GM23338 (cell line): ENCODE measurements around the gene DCLK1. TPM values are rescaled to one million over a fixed set of nuclear protein-coding genes. Genes with fewer than 3 reads are reported as not detected.

ENCODE experiments used
- ATAC-seq: fragments of 200-7000 bp; cut with Tn5 transposase; 3 replicates; pipeline ENCODE4 v1.9.1; 2020
- DNase-seq: peaks from one replicate; pipeline ENCODE4 v3.0.0-alpha.2; 2015; ENCODE audit warnings: low spot score
- H2AFZ ChIP-seq: fragments of 200-600 bp; sonication (generic); 2 replicates; pipeline ENCODE4 v1.8.0; 2016; ENCODE audit warnings: antibody characterized with exemption, mild to moderate bottlenecking, moderate library complexity
- H3F3A ChIP-seq: fragments of 200-600 bp; sonication (generic); replicated peaks from 2 replicates; pipeline ENCODE4 v1.8.0; 2017; ENCODE audit warnings: antibody characterized with exemption, mixed run types, low read depth
- H3K27ac ChIP-seq: fragments of 200-600 bp; sonication (generic); 2 replicates; pipeline ENCODE4 v1.6.1; 2016; ENCODE audit warnings: low read depth
- H3K27me3 ChIP-seq: fragments of 200-600 bp; sonication (generic); 2 replicates; pipeline ENCODE4 v1.8.0; 2016; ENCODE audit warnings: mild to moderate bottlenecking, mixed run types, moderate library complexity; ENCODE audit not compliant: insufficient read depth
- H3K36me3 ChIP-seq: fragments of 200-600 bp; sonication (generic); 2 replicates; pipeline ENCODE4 v1.8.0; 2016; ENCODE audit warnings: mild to moderate bottlenecking; ENCODE audit not compliant: insufficient read depth
- H3K4me1 ChIP-seq: fragments of 200-600 bp; sonication (generic); 2 replicates; pipeline ENCODE4 v1.8.0; 2016; ENCODE audit warnings: mild to moderate bottlenecking, moderate library complexity; ENCODE audit not compliant: insufficient read depth
- H3K4me2 ChIP-seq: fragments of 200-600 bp; sonication (generic); 2 replicates; pipeline ENCODE4 v1.7.1; 2017; ENCODE audit warnings: mixed run types
- H3K4me3 ChIP-seq: fragments of 200-600 bp; sonication (generic); 2 replicates; pipeline ENCODE4 v1.6.1; 2016; ENCODE audit warnings: mixed run types
- H3K79me2 ChIP-seq: fragments of 200-600 bp; sonication (generic); replicated peaks from 2 replicates; pipeline ENCODE4 v1.8.0; 2017; ENCODE audit warnings: mild to moderate bottlenecking; ENCODE audit not compliant: insufficient read depth
- H3K9me2 ChIP-seq: fragments of 200-600 bp; sonication (generic); 2 replicates; pipeline ENCODE4 v1.8.0; 2017; ENCODE audit not compliant: insufficient read depth
- H4K20me1 ChIP-seq: fragments of 200-600 bp; sonication (generic); replicated peaks from 2 replicates; pipeline ENCODE4 v1.8.0; 2017; ENCODE audit warnings: mild to moderate bottlenecking; ENCODE audit not compliant: insufficient read depth
- H3K27ac Mint-ChIP-seq: 2 replicates; pipeline ENCODE4 v1.8.0; 2020; ENCODE audit warnings: inconsistent platforms, mild to moderate bottlenecking, moderate library complexity, mixed read lengths
- H3K27me3 Mint-ChIP-seq: 3 replicates; pipeline ENCODE4 v1.8.0; 2022; ENCODE audit warnings: low read depth, mild to moderate bottlenecking, moderate library complexity, mixed read lengths, inconsistent platforms; ENCODE audit not compliant: insufficient read depth, poor library complexity
- H3K36me3 Mint-ChIP-seq: 3 replicates; pipeline ENCODE4 v1.8.0; 2021; ENCODE audit warnings: low read depth, mild to moderate bottlenecking, inconsistent platforms, moderate library complexity, mixed read lengths
- H3K4me1 Mint-ChIP-seq: 3 replicates; pipeline ENCODE4 v1.8.0; 2020; ENCODE audit warnings: mild to moderate bottlenecking, inconsistent platforms, mixed read lengths
- H3K4me3 Mint-ChIP-seq: 3 replicates; pipeline ENCODE4 v1.8.0; 2021; ENCODE audit warnings: moderate library complexity, mild to moderate bottlenecking, inconsistent platforms, mixed read lengths
- H3K9me3 Mint-ChIP-seq: 3 replicates; pipeline ENCODE4 v1.8.0; 2020; ENCODE audit warnings: moderate library complexity, mild to moderate bottlenecking, inconsistent platforms, mixed read lengths
- CREB1 ChIP-seq: fragments of 250-450 bp; sonication (Bioruptor Pico); IDR thresholded peaks from 2 replicates; pipeline ENCODE4 v1.5.0; 2020; ENCODE audit warnings: low read depth, mild to moderate bottlenecking, moderate library complexity
- JUNB ChIP-seq: IDR thresholded peaks from one replicate; pipeline ENCODE4 v1.6.1; 2016; ENCODE audit warnings: antibody characterized with exemption; ENCODE audit not compliant: unreplicated experiment
- NANOG ChIP-seq: IDR thresholded peaks from 2 replicates; pipeline ENCODE4 v1.6.1; 2016; ENCODE audit warnings: antibody characterized with exemption, borderline replicate concordance
- POLR2AphosphoS5 ChIP-seq: IDR thresholded peaks from 2 replicates; pipeline ENCODE4 v1.6.1; 2016; ENCODE audit warnings: antibody characterized with exemption, low read depth
- STAT1 ChIP-seq: IDR thresholded peaks from one replicate; pipeline ENCODE4 v1.6.1; 2016; ENCODE audit warnings: antibody characterized with exemption; ENCODE audit not compliant: unreplicated experiment
- ZNF114 ChIP-seq: fragments of 250-450 bp; sonication (Bioruptor Pico); IDR thresholded peaks from 2 replicates; pipeline ENCODE4 v1.5.0; 2020; ENCODE audit warnings: mild to moderate bottlenecking, moderate library complexity
- ZNF331 ChIP-seq: fragments of 250-450 bp; sonication (Bioruptor Pico); IDR thresholded peaks from 2 replicates; pipeline ENCODE4 v1.5.0; 2020; ENCODE audit warnings: low read depth, mild to moderate bottlenecking, moderate library complexity
- ZNF462 ChIP-seq: fragments of 250-450 bp; sonication (Bioruptor Pico); IDR thresholded peaks from 2 replicates; pipeline ENCODE4 v1.5.0; 2020; ENCODE audit warnings: mild to moderate bottlenecking, moderate library complexity
- polyA plus RNA-seq: library from polyadenylated mRNA; unstranded; fragments of >200 nt; fragmentation: Nextera tagmentation; extraction: Ambion mirVana; gene quantifications from 2 replicates; pipeline ENCODE4 v1.2.1, GENCODE V29; 2016
- total RNA-seq: library from RNA; depleted of rRNA; stranded (reverse); fragments of >200 nt; shearing (Covaris generic); gene quantifications from 2 replicates; pipeline ENCODE4 v1.2.3, GENCODE V29; 2014
- TF ChIP-seq, protein P1 (sequence below), 2 experiments: fragments of 200-600 bp in 1 of 2; sonication (generic) in 1 of 2; conservative IDR thresholded peaks; 2 replicates each; pipeline versions ENCODE4 v1.5.1 to v1.6.1; 2016 to 2017; ENCODE audit warnings: antibody characterized with exemption in 2 of 2, low read depth in 2 of 2, mild to moderate bottlenecking in 2 of 2, moderate library complexity in 1 of 2

The DCLK1 gene
- total and polyA plus RNA-seq, 2 experiments from 2014 or later: 13.1 to 57.7 TPM

GRCh38 chr13:35826626-35827254, 304.4 kb downstream of the DCLK1 start:
- no peaks in the 10 kb centered on the region for H3K27me3 Mint-ChIP-seq
- peak; percentile 51 for DNase-seq
- no peak overlapping the region for H3K4me3 Mint-ChIP-seq
- H3K9me3 Mint-ChIP-seq: no peaks in the 10 kb centered on the region
- H3K4me1 Mint-ChIP-seq: peaks cover 15% of the 10 kb centered on the region
- H3K79me2 ChIP-seq: no peaks in the 10 kb centered on the region
- H3K9me2 ChIP-seq: no peaks in the 10 kb centered on the region
- H3K27me3 ChIP-seq: no peaks in the 10 kb centered on the region
- peaks cover 2% of the 10 kb centered on the region; the same call in 1 of the 2 replicates for H3K36me3 ChIP-seq
- no peak overlapping the region for H3K4me2 ChIP-seq
- no peaks in the 10 kb centered on the region for H3F3A ChIP-seq
- H2AFZ ChIP-seq: no peak overlapping the region
- H3K4me3 ChIP-seq: no peak overlapping the region
- H3K27ac ChIP-seq: no peak overlapping the region
- H3K27ac Mint-ChIP-seq: no peak overlapping the region
- H4K20me1 ChIP-seq: no peaks in the 10 kb centered on the region
- TF ChIP-seq ZNF462: no peak
- TF ChIP-seq, protein P1, sequence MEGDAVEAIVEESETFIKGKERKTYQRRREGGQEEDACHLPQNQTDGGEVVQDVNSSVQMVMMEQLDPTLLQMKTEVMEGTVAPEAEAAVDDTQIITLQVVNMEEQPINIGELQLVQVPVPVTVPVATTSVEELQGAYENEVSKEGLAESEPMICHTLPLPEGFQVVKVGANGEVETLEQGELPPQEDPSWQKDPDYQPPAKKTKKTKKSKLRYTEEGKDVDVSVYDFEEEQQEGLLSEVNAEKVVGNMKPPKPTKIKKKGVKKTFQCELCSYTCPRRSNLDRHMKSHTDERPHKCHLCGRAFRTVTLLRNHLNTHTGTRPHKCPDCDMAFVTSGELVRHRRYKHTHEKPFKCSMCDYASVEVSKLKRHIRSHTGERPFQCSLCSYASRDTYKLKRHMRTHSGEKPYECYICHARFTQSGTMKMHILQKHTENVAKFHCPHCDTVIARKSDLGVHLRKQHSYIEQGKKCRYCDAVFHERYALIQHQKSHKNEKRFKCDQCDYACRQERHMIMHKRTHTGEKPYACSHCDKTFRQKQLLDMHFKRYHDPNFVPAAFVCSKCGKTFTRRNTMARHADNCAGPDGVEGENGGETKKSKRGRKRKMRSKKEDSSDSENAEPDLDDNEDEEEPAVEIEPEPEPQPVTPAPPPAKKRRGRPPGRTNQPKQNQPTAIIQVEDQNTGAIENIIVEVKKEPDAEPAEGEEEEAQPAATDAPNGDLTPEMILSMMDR (conservative IDR thresholded peaks at IDR 0.05; ENCODE audit: low read depth in 2 of 2): peak; percentile 81 to 88
- ATAC-seq: no peak; the same call in 2 of the 3 replicates
- H3K4me1 ChIP-seq: no peaks in the 10 kb centered on the region; the same call in 1 of the 2 replicates
- peaks cover 16% of the 10 kb centered on the region; the same call in 2 of the 3 replicates for H3K36me3 Mint-ChIP-seq

- no peak for ATAC-seq
- Histone ChIP-seq H3K27ac (no peak overlapping the region), H3K4me3 (no peak overlapping the region), H3K36me3 (peaks cover 12% of the 10 kb centered on the region; the same call in 1 of the 2 replicates), H3K4me1 (no peaks in the 10 kb centered on the region; the same call in 1 of the 2 replicates), H4K20me1 (no peaks in the 10 kb centered on the region), H3K9me2 (no peaks in the 10 kb centered on the region), H3K4me2 (no peak overlapping the region), H3K27me3 (no peaks in the 10 kb centered on the region), H3K79me2 (no peaks in the 10 kb centered on the region), H3F3A (no peaks in the 10 kb centered on the region), H2AFZ (no peak overlapping the region)
- H3K4me1 Mint-ChIP-seq: peaks cover 8% of the 10 kb centered on the region
- no peak overlapping the region for H3K4me3 Mint-ChIP-seq
- no peak overlapping the region for H3K27ac Mint-ChIP-seq
- no peaks in the 10 kb centered on the region for H3K27me3 Mint-ChIP-seq
- H3K36me3 Mint-ChIP-seq: peaks cover 16% of the 10 kb centered on the region; the same call in 2 of the 3 replicates
- no peaks in the 10 kb centered on the region for H3K9me3 Mint-ChIP-seq
- no peak for DNase-seq
- TF ChIP-seq POLR2AphosphoS5: no peak
- TF ChIP-seq ZNF114 (CRISPR knock-in tag): no peak
- TF ChIP-seq STAT1: no peak
- TF ChIP-seq JUNB: no peak
- TF ChIP-seq NANOG: no peak
- TF ChIP-seq ZNF331 (CRISPR knock-in tag): no peak
- TF ChIP-seq CREB1: no peak
These were observed 306.4 kb downstream of the DCLK1 start for GRCh38 chr13:35824825-35825224.
